Skin of body (tissue), 2 donors: ENCODE results near the gene B3GNT3. TPM values are rescaled to one million over a fixed set of nuclear protein-coding genes. Genes with fewer than 3 reads are reported as not detected.
"Not testable (repeated sequence)": the region's sequence is repeated elsewhere in the genome, so short reads cannot be mapped to it uniquely, and the experiment has no call there.

Source experiments
- DNase-seq: peaks from one replicate; lab custom pipeline; 2025; lab: John Stamatoyannopoulos, UW
- total RNA-seq: library from RNA; depleted of rRNA; stranded (reverse); fragments of >200 nt; gene quantifications from one replicate; pipeline ENCODE4 v1.2.3, GENCODE V29; 2014

The B3GNT3 gene
- total RNA-seq, 1 donor from 2014 or later = 0.79 TPM

- peak; percentile 13 for DNase-seq
These were observed 28.3 kb upstream of the B3GNT3 start for GRCh38 chr19:17766543-17767131.

GRCh38 chr19:17767559-17767958 lies 27.4 kb upstream of the B3GNT3 start:
- DNase-seq = no peak

- DNase-seq = no peak
These were observed 24.3 kb upstream of the B3GNT3 start for GRCh38 chr19:17770613-17771012.

- no peak for DNase-seq
These were observed 22.8 kb upstream of the B3GNT3 start for GRCh38 chr19:17772172-17772571.

GRCh38 chr19:17775245-17775927 lies 19.6 kb upstream of the B3GNT3 start:
- DNase-seq = no peak

GRCh38 chr19:17775991-17776803 lies 18.7 kb upstream of the B3GNT3 start:
- no peak for DNase-seq

GRCh38 chr19:17777840-17778239 lies 17.1 kb upstream of the B3GNT3 start:
- not testable (repeated sequence) for DNase-seq

GRCh38 chr19:17778251-17778967 lies 16.5 kb upstream of the B3GNT3 start:
- no peak for DNase-seq

GRCh38 chr19:17778968-17779929 lies 15.7 kb upstream of the B3GNT3 start:
- DNase-seq = no peak

- no peak for DNase-seq
These were observed 14.2 kb upstream of the B3GNT3 start for GRCh38 chr19:17780781-17781180.

GRCh38 chr19:17783721-17784120 lies 11.2 kb upstream of the B3GNT3 start:
- not testable (repeated sequence) for DNase-seq

- DNase-seq = peak; percentile 41
These were observed 10.5 kb upstream of the B3GNT3 start for GRCh38 chr19:17784201-17785008.

GRCh38 chr19:17787274-17787913 lies 7.5 kb upstream of the B3GNT3 start:
- DNase-seq = no peak

- no peak for DNase-seq
These were observed 6.3 kb upstream of the B3GNT3 start for GRCh38 chr19:17788632-17789031.

GRCh38 chr19:17790059-17790780 lies 4.7 kb upstream of the B3GNT3 start:
- DNase-seq = no peak

- DNase-seq = no peak
These were observed 567 bp upstream of the B3GNT3 start for GRCh38 chr19:17794412-17794730.

- DNase-seq = no peak
These were observed 538 bp downstream of the B3GNT3 start for GRCh38 chr19:17795495-17795856.

GRCh38 chr19:17796013-17796837 lies 1.3 kb downstream of the B3GNT3 start:
- DNase-seq = no peak
